Activated naive CD8-positive, alpha-beta T cell treated with anti-CD3 and anti-CD28 coated beads for 36 hours (primary cell): ENCODE results near the gene SH2D1B. TPM values are rescaled to one million over a fixed set of nuclear protein-coding genes. Genes with fewer than 3 reads are reported as not detected.

Experiments
- DNase-seq: peaks from one replicate; pipeline ENCODE4 v3.0.0; 2021
- H3K27ac Mint-ChIP-seq: one replicate; pipeline ENCODE4 v1.8.0; 2022; ENCODE audit warnings: mild to moderate bottlenecking, moderate library complexity, mixed read lengths
- H3K27me3 Mint-ChIP-seq: one replicate; pipeline ENCODE4 v1.8.0; 2022; ENCODE audit warnings: mild to moderate bottlenecking, mixed read lengths
- H3K36me3 Mint-ChIP-seq: one replicate; pipeline ENCODE4 v1.8.0; 2021; ENCODE audit warnings: mild to moderate bottlenecking, mixed read lengths
- H3K4me1 Mint-ChIP-seq: one replicate; pipeline ENCODE4 v1.8.0; 2021; ENCODE audit warnings: mixed read lengths
- H3K4me3 Mint-ChIP-seq: one replicate; pipeline ENCODE4 v1.8.0; 2022; ENCODE audit warnings: mild to moderate bottlenecking, moderate library complexity, mixed read lengths
- H3K9me3 Mint-ChIP-seq: one replicate; pipeline ENCODE4 v1.8.0; 2022; ENCODE audit warnings: mixed read lengths
- total RNA-seq, 2 experiments: library from RNA; stranded (reverse); gene quantifications; one replicate each; pipeline ENCODE4 v1.2.3, GENCODE V29; 2021

Gene SH2D1B
- total RNA-seq, 2 experiments from 2014 or later, result not detected

- Mint-ChIP-seq H3K36me3 (no peaks in the 10 kb centered on the region), H3K27ac (no peak overlapping the region), H3K4me1 (no peaks in the 10 kb centered on the region), H3K4me3 (no peak overlapping the region), H3K27me3 (peaks cover 2% of the 10 kb centered on the region), H3K9me3 (no peaks in the 10 kb centered on the region)
- no peak for DNase-seq
These were observed 64.7 kb downstream of the SH2D1B start for GRCh38 chr1:162347281-162347680.

Other genes with a start within 250 kb of the SH2D1B start
- not detected for gene SPATA46, start 35.3 kb downstream of the SH2D1B start, total RNA-seq
- gene C1orf226, start 30.4 kb downstream of the SH2D1B start, total RNA-seq, result under 1 TPM; 0.14 to 0.44 TPM
- gene UHMK1, start 85.7 kb upstream of the SH2D1B start, total RNA-seq, result 10 to 100 TPM; 58.8 to 58.9 TPM
- 10 to 100 TPM; 48.5 to 50.5 TPM for gene UAP1, start 149.6 kb upstream of the SH2D1B start, total RNA-seq
- under 1 TPM; 0.19 to 0.38 TPM for gene DDR2, start 220.3 kb upstream of the SH2D1B start, total RNA-seq